Bronchial epithelial cell (primary cell): ENCODE data around the gene HNRNPDL. TPM values are rescaled to one million over a fixed set of nuclear protein-coding genes. Genes with fewer than 3 reads are reported as not detected.
A peak's percentile ranks its signal among the peaks of the same experiment; 100 is the strongest.

Source experiments
- DNase-seq: peaks from one replicate; pipeline ENCODE4 v3.0.0-alpha.2; 2010; ENCODE audit warnings: low read depth
- FAIRE-seq: peaks from 2 replicates; lab custom pipeline; 2011; peaks lifted over from hg19 to GRCh38; lab: Jason Lieb, UNC
- H3K27me3 ChIP-seq: 2 replicates; pipeline ENCODE4 v1.5.1; 2011; ENCODE audit warnings: low read length; ENCODE audit not compliant: control insufficient read depth, insufficient read depth
- H3K36me3 ChIP-seq: 2 replicates; pipeline ENCODE4 v1.5.1; 2011; ENCODE audit warnings: low read length; ENCODE audit not compliant: control insufficient read depth, insufficient read depth
- H3K4me3 ChIP-seq: 2 replicates; pipeline ENCODE4 v1.5.1; 2011; ENCODE audit warnings: mild to moderate bottlenecking, low read depth, low read length, control low read depth
- CTCF ChIP-seq: IDR thresholded peaks from 2 replicates; pipeline ENCODE4 v1.5.1; 2011; ENCODE audit warnings: mild to moderate bottlenecking, moderate library complexity, low read length, control low read depth, inconsistent platforms; ENCODE audit not compliant: insufficient read depth, severe bottlenecking
- total RNA-seq: library from RNA; depleted of rRNA; stranded (reverse); fragments of >200 nt; gene quantifications from 2 replicates; pipeline ENCODE4 v1.2.1, GENCODE V29; 2014

Gene HNRNPDL
- total RNA-seq, 1 donor from 2014 or later, result 141 TPM

GRCh38 chr4:82380344-82380743, 49.9 kb downstream of the HNRNPDL start:
- no peak overlapping the region for H3K4me3 ChIP-seq
- FAIRE-seq, result peak; percentile 40
- DNase-seq, result peak; percentile 57
- no peaks in the 10 kb centered on the region for H3K27me3 ChIP-seq
- no peak for TF ChIP-seq CTCF
- no peaks in the 10 kb centered on the region for H3K36me3 ChIP-seq

- FAIRE-seq (no peak), DNase-seq (no peak)
- TF ChIP-seq CTCF, result no peak
- H3K4me3 ChIP-seq, result no peak overlapping the region
- H3K27me3 ChIP-seq, result no peaks in the 10 kb centered on the region
- H3K36me3 ChIP-seq, result peaks cover 1% of the 10 kb centered on the region
Measured at GRCh38 chr4:82376109-82376508, 54.2 kb downstream of the HNRNPDL start.

- TF ChIP-seq CTCF, result peak; percentile 3
- Histone ChIP-seq H3K27me3 (no peaks in the 10 kb centered on the region), H3K36me3 (peaks cover 1% of the 10 kb centered on the region), H3K4me3 (peak within 1 kb of the TSS; percentile 99)
- no peak for FAIRE-seq
- peak; percentile 98 for DNase-seq
Measured at GRCh38 chr4:82373816-82374625, 56.2 kb downstream of the HNRNPDL start, which contains the start of gene HNRNPD. Gene HNRNPD, minus strand, starts transcription at chr4:82373991. Its CDS starts 313 bp downstream, at chr4:82373678.

- no peak for TF ChIP-seq CTCF
- Histone ChIP-seq H3K36me3 (peaks cover 3% of the 10 kb centered on the region), H3K27me3 (no peaks in the 10 kb centered on the region), H3K4me3 (peak overlapping the region; percentile 99)
- FAIRE-seq, result no peak
- DNase-seq, result no peak
Measured at GRCh38 chr4:82373486-82373815, 56.8 kb downstream of the HNRNPDL start.

Other genes starting within 250 kb of the HNRNPDL start
- 22.6 and 24.1 TPM in 2 replicates for gene HNRNPD, start 56.5 kb downstream of the HNRNPDL start, total RNA-seq
- gene ENOPH1, start 128 bp upstream of the HNRNPDL start, total RNA-seq, result 94.3 and 136 TPM in 2 replicates
- under 0.01 and 0.13 TPM in 2 replicates for gene TMEM150C, start 131.5 kb upstream of the HNRNPDL start, total RNA-seq